Measurements from ENCODE around the gene REPIN1.
A peak's percentile ranks its signal among the peaks of the same experiment; 100 is the strongest.

Gene REPIN1

DNA sequence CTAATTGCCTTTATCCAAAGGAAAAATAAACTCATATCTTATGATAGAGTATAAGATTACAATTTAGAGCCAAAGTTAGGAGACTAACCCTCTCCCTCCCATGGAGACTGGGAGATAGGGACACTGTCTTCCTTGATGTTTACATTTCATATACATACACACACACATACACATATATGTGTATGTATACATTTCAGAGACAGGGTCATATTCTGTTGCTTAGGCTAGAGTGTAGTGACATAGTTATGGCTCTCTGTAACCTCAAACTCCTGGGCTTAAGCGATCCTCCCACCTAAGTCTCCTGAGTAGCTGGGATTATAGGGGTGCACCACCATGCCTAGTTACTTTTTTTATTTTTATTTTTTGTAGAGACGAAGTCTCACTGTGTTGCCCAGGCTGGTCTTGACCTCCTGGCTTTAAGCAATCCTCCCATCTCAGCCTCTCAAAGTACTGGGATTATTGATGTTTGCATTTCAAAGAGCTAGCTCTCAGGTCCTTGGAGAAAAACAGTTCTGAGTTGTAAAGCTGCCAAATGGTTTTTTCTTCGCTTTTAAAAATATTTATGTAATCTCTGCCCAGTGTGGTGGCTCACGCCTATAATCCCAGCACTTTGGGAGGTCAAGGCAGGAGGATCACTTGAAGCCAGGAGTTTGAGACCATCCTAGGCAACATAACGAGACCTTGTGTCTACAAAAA is 8.1 kb upstream of the REPIN1 start:
- no peaks in the 10 kb centered on the region for H3K36me3 ChIP-seq (ENCODE audit: control insufficient read depth in 2 of 2, insufficient read depth in 1 of 2, low read length in 2 of 2)
- no peaks in the 10 kb centered on the region for H3K4me1 ChIP-seq (ENCODE audit: control insufficient read depth, insufficient read depth, low read length)
- no peaks in the 10 kb centered on the region for H3K9me3 ChIP-seq (ENCODE audit: control insufficient read depth, insufficient read depth, low read depth, low read length)
- no peak overlapping the region for H3K4me3 ChIP-seq (ENCODE audit: low read depth, low read length)
- ChIA-PET CTCF (no interaction called here), POLR2A (no interaction called here)
- no peak overlapping the region for H3K27ac ChIP-seq (ENCODE audit: extremely low read depth, low read depth, low read length)
- TF ChIP-seq, protein P1, sequence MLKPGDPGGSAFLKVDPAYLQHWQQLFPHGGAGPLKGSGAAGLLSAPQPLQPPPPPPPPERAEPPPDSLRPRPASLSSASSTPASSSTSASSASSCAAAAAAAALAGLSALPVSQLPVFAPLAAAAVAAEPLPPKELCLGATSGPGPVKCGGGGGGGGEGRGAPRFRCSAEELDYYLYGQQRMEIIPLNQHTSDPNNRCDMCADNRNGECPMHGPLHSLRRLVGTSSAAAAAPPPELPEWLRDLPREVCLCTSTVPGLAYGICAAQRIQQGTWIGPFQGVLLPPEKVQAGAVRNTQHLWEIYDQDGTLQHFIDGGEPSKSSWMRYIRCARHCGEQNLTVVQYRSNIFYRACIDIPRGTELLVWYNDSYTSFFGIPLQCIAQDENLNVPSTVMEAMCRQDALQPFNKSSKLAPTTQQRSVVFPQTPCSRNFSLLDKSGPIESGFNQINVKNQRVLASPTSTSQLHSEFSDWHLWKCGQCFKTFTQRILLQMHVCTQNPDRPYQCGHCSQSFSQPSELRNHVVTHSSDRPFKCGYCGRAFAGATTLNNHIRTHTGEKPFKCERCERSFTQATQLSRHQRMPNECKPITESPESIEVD (tag by site-specific recombination; IDR thresholded peaks at IDR 0.05): peak; percentile 54
- TF ChIP-seq, protein P2, sequence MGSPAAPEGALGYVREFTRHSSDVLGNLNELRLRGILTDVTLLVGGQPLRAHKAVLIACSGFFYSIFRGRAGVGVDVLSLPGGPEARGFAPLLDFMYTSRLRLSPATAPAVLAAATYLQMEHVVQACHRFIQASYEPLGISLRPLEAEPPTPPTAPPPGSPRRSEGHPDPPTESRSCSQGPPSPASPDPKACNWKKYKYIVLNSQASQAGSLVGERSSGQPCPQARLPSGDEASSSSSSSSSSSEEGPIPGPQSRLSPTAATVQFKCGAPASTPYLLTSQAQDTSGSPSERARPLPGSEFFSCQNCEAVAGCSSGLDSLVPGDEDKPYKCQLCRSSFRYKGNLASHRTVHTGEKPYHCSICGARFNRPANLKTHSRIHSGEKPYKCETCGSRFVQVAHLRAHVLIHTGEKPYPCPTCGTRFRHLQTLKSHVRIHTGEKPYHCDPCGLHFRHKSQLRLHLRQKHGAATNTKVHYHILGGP (tag by site-specific recombination; IDR thresholded peaks at IDR 0.05): no peak
- TF ChIP-seq ZBTB17 (tag by site-specific recombination; IDR thresholded peaks at IDR 0.05) (0 out of 2 replicates have a peak, but pooled peaks have one; percentile 9), IKZF3 (tag by site-specific recombination; IDR thresholded peaks at IDR 0.05) (peak; percentile 29; the same call in 1 of the 2 replicates), ZNF2 (tag by site-specific recombination; IDR thresholded peaks at IDR 0.05) (peak; percentile 11; the same call in 1 of the 2 replicates), ZNF629 (tag by site-specific recombination; IDR thresholded peaks at IDR 0.05) (peak; percentile 50; the same call in 1 of the 2 replicates), WT1 (tag by site-specific recombination; IDR thresholded peaks at IDR 0.05) (peak; percentile 86), ZNF596 (tag by site-specific recombination; IDR thresholded peaks at IDR 0.05) (0 out of 2 replicates have a peak, but pooled peaks have one; percentile 19), ZXDB (tag by site-specific recombination; IDR thresholded peaks at IDR 0.05) (0 out of 2 replicates have a peak, but pooled peaks have one; percentile 4), ZBTB20 (tag by site-specific recombination; IDR thresholded peaks at IDR 0.05) (no peak), KLF1 (tag by site-specific recombination; IDR thresholded peaks at IDR 0.05) (no peak), GLI2 (tag by site-specific recombination; IDR thresholded peaks at IDR 0.05; ENCODE audit: borderline replicate concordance, low read depth) (0 out of 2 replicates have a peak, but pooled peaks have one; percentile 77), ZNF169 (tag by site-specific recombination; IDR thresholded peaks at IDR 0.05) (no peak), EGR2 (tag by site-specific recombination; IDR thresholded peaks at IDR 0.05; ENCODE audit: low read depth) (no peak), GLIS1 (tag by site-specific recombination; IDR thresholded peaks at IDR 0.05) (peak; percentile 56), ZNF114 (tag by site-specific recombination; IDR thresholded peaks at IDR 0.05) (no peak), KLF10 (tag by site-specific recombination; IDR thresholded peaks at IDR 0.05) (peak; percentile 4; the same call in 1 of the 2 replicates), ZNF350 (tag by site-specific recombination; IDR thresholded peaks at IDR 0.05) (no peak), ZSCAN30 (tag by site-specific recombination; IDR thresholded peaks at IDR 0.05) (0 out of 2 replicates have a peak, but pooled peaks have one; percentile 19), ZNF121 (tag by site-specific recombination; IDR thresholded peaks at IDR 0.05) (peak; percentile 77)
- TF ChIP-seq, protein P3, sequence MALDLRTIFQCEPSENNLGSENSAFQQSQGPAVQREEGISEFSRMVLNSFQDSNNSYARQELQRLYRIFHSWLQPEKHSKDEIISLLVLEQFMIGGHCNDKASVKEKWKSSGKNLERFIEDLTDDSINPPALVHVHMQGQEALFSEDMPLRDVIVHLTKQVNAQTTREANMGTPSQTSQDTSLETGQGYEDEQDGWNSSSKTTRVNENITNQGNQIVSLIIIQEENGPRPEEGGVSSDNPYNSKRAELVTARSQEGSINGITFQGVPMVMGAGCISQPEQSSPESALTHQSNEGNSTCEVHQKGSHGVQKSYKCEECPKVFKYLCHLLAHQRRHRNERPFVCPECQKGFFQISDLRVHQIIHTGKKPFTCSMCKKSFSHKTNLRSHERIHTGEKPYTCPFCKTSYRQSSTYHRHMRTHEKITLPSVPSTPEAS (tag by site-specific recombination; IDR thresholded peaks at IDR 0.05): 0 out of 2 replicates have a peak, but pooled peaks have one; percentile 3
- TF ChIP-seq, protein P4, sequence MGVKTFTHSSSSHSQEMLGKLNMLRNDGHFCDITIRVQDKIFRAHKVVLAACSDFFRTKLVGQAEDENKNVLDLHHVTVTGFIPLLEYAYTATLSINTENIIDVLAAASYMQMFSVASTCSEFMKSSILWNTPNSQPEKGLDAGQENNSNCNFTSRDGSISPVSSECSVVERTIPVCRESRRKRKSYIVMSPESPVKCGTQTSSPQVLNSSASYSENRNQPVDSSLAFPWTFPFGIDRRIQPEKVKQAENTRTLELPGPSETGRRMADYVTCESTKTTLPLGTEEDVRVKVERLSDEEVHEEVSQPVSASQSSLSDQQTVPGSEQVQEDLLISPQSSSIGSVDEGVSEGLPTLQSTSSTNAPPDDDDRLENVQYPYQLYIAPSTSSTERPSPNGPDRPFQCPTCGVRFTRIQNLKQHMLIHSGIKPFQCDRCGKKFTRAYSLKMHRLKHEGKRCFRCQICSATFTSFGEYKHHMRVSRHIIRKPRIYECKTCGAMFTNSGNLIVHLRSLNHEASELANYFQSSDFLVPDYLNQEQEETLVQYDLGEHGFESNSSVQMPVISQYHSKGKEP (tag by site-specific recombination; IDR thresholded peaks at IDR 0.05): 0 out of 2 replicates have a peak, but pooled peaks have one; percentile 7
- TF ChIP-seq, protein P5, sequence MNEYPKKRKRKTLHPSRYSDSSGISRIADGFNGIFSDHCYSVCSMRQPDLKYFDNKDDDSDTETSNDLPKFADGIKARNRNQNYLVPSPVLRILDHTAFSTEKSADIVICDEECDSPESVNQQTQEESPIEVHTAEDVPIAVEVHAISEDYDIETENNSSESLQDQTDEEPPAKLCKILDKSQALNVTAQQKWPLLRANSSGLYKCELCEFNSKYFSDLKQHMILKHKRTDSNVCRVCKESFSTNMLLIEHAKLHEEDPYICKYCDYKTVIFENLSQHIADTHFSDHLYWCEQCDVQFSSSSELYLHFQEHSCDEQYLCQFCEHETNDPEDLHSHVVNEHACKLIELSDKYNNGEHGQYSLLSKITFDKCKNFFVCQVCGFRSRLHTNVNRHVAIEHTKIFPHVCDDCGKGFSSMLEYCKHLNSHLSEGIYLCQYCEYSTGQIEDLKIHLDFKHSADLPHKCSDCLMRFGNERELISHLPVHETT (tag by site-specific recombination; IDR thresholded peaks at IDR 0.05): peak; percentile 13; the same call in 1 of the 2 replicates
- TF ChIP-seq, protein P6, sequence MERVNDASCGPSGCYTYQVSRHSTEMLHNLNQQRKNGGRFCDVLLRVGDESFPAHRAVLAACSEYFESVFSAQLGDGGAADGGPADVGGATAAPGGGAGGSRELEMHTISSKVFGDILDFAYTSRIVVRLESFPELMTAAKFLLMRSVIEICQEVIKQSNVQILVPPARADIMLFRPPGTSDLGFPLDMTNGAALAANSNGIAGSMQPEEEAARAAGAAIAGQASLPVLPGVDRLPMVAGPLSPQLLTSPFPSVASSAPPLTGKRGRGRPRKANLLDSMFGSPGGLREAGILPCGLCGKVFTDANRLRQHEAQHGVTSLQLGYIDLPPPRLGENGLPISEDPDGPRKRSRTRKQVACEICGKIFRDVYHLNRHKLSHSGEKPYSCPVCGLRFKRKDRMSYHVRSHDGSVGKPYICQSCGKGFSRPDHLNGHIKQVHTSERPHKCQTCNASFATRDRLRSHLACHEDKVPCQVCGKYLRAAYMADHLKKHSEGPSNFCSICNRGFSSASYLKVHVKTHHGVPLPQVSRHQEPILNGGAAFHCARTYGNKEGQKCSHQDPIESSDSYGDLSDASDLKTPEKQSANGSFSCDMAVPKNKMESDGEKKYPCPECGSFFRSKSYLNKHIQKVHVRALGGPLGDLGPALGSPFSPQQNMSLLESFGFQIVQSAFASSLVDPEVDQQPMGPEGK (tag by site-specific recombination; IDR thresholded peaks at IDR 0.05): peak; percentile 0; the same call in 1 of the 2 replicates
- TF ChIP-seq, protein P7, sequence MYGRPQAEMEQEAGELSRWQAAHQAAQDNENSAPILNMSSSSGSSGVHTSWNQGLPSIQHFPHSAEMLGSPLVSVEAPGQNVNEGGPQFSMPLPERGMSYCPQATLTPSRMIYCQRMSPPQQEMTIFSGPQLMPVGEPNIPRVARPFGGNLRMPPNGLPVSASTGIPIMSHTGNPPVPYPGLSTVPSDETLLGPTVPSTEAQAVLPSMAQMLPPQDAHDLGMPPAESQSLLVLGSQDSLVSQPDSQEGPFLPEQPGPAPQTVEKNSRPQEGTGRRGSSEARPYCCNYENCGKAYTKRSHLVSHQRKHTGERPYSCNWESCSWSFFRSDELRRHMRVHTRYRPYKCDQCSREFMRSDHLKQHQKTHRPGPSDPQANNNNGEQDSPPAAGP (tag by site-specific recombination; IDR thresholded peaks at IDR 0.05): no peak
